GM19395 (cell line): ENCODE measurements around the gene PSMD6.

Experiments
- ATAC-seq: cut with Tn5 transposase; IDR thresholded peaks from one replicate; pipeline ENCODE4 v1.9.1; 2021; ENCODE audit warnings: mild to moderate bottlenecking, moderate library complexity; ENCODE audit not compliant: unreplicated experiment

PSMD6 gene

GRCh38 chr3:64023187-64023860 lies at the start of gene PSMD6:
PSMD6 (minus strand) TSS chr3:64023494; CDS start chr3:64023419, 75 bp downstream.
- ATAC-seq, result peak; percentile 97

- ATAC-seq, result no peak
These were observed 48.8 kb upstream of the PSMD6 start for GRCh38 chr3:64072126-64072525.

- no peak for ATAC-seq
These were observed 47.4 kb upstream of the PSMD6 start for GRCh38 chr3:64070704-64071103.

GRCh38 chr3:64067506-64068346 lies 44.4 kb upstream of the PSMD6 start:
- ATAC-seq, result no peak

- ATAC-seq, result no peak
These were observed 41.5 kb upstream of the PSMD6 start for GRCh38 chr3:64064804-64065203.

GRCh38 chr3:64063983-64064438 lies 40.7 kb upstream of the PSMD6 start:
- no peak for ATAC-seq

GRCh38 chr3:64063207-64063982 lies 40.1 kb upstream of the PSMD6 start:
- ATAC-seq, result no peak

- ATAC-seq, result no peak
These were observed 38.3 kb upstream of the PSMD6 start for GRCh38 chr3:64061628-64062027.

GRCh38 chr3:64059484-64060175 lies 36.3 kb upstream of the PSMD6 start:
- ATAC-seq, result no peak

- ATAC-seq, result no peak
These were observed 35.3 kb upstream of the PSMD6 start for GRCh38 chr3:64058566-64058965.

GRCh38 chr3:64057231-64057630 lies 33.9 kb upstream of the PSMD6 start:
- no peak for ATAC-seq

- no peak for ATAC-seq
These were observed 33.4 kb upstream of the PSMD6 start for GRCh38 chr3:64056606-64057180.

GRCh38 chr3:64055076-64055475 lies 31.8 kb upstream of the PSMD6 start:
- no peak for ATAC-seq

- ATAC-seq, result no peak
These were observed 31.2 kb upstream of the PSMD6 start for GRCh38 chr3:64054488-64054887.

- no peak for ATAC-seq
These were observed 30.3 kb upstream of the PSMD6 start for GRCh38 chr3:64053581-64053980.

GRCh38 chr3:64053117-64053516 lies 29.8 kb upstream of the PSMD6 start:
- no peak for ATAC-seq

GRCh38 chr3:64049832-64050231 lies 26.5 kb upstream of the PSMD6 start:
- ATAC-seq, result no peak

GRCh38 chr3:64049136-64049535 lies 25.8 kb upstream of the PSMD6 start:
- no peak for ATAC-seq

- ATAC-seq, result no peak
These were observed 25.4 kb upstream of the PSMD6 start for GRCh38 chr3:64048631-64049061.

GRCh38 chr3:64047787-64048186 lies 24.5 kb upstream of the PSMD6 start:
- ATAC-seq, result no peak
